Activated CD4-positive, alpha-beta T cell treated with anti-CD3 and anti-CD28 coated beads for 36 hours (primary cell): ENCODE measurements around the gene UBXN7. TPM values are rescaled to one million over a fixed set of nuclear protein-coding genes. Genes with fewer than 3 reads are reported as not detected.
"Not testable (repeated sequence)": the region's sequence is repeated elsewhere in the genome, so short reads cannot be mapped to it uniquely, and the experiment has no call there.

Experiments
- ATAC-seq: fragments of 200-7000 bp; cut with Tn5 transposase; one replicate; pipeline ENCODE4 v1.10.0; 2021; ENCODE audit warnings: mild to moderate bottlenecking, moderate library complexity
- CTCF ChIA-PET: fragments of 350-600 bp; sonication (Branson Sonifier 250); formaldehyde crosslinking; loops from one replicate; lab custom pipeline; 2021; ENCODE audit warnings: antibody characterized with exemption; lab: Charles Lee
- POLR2A ChIA-PET: fragments of 350-600 bp; sonication (Branson Sonifier 250); formaldehyde crosslinking; loops from one replicate; lab custom pipeline; 2021; ENCODE audit warnings: antibody characterized with exemption, inconsistent platforms; lab: Charles Lee
- DNase-seq: peaks from one replicate; pipeline ENCODE4 v3.0.0-alpha.2; 2020
- H3K27ac Mint-ChIP-seq: one replicate; pipeline ENCODE4 v1.8.0; 2021; ENCODE audit warnings: mixed read lengths
- H3K27me3 Mint-ChIP-seq: one replicate; pipeline ENCODE4 v1.8.0; 2021; ENCODE audit warnings: mixed read lengths
- H3K36me3 Mint-ChIP-seq: one replicate; pipeline ENCODE4 v1.8.0; 2021; ENCODE audit warnings: low read depth, mixed read lengths
- H3K4me1 Mint-ChIP-seq: one replicate; pipeline ENCODE4 v1.8.0; 2021; ENCODE audit warnings: mixed read lengths
- H3K4me3 Mint-ChIP-seq: one replicate; pipeline ENCODE4 v1.8.0; 2021; ENCODE audit warnings: mild to moderate bottlenecking, moderate library complexity, mixed read lengths
- H3K9me3 Mint-ChIP-seq: one replicate; pipeline ENCODE4 v1.8.0; 2021; ENCODE audit warnings: low read depth, mixed read lengths
- intact Hi-C, 2 experiments: fragments of 100-400 bp; cut with DNase I in 1 of 2; cut with micrococcal nuclease in 1 of 2; formaldehyde crosslinking; loops; one replicate each; pipeline versions ENCODE4 v1.14.2 to v1.15.1; 2022 to 2024; cut with DNase I, micrococcal nuclease
- total RNA-seq, 2 experiments: library from RNA; stranded (reverse); gene quantifications; one replicate each; pipeline ENCODE4 v1.2.3, GENCODE V29; 2021

Gene UBXN7
- total RNA-seq, 2 experiments from 2014 or later, result 67.2 to 102 TPM

GRCh38 chr3:196445391-196445790 lies 13.2 kb upstream of the UBXN7 start:
- peak; percentile 26 for DNase-seq
- H3K27me3 Mint-ChIP-seq, ATAC-seq, H3K4me3 Mint-ChIP-seq, CTCF ChIA-PET, H3K36me3 Mint-ChIP-seq, POLR2A ChIA-PET, H3K9me3 Mint-ChIP-seq, H3K27ac Mint-ChIP-seq: not testable (repeated sequence)
- H3K4me1 Mint-ChIP-seq, result peaks cover 16% of the 10 kb centered on the region
- intact Hi-C loops, result loop anchor here in 1 of 2 experiments (1.0 kb wide), 1 partner anchor 192 kb away; no protein-coding TSS in a partner anchor

- no peaks in the 10 kb centered on the region for H3K27me3 Mint-ChIP-seq
- CTCF ChIA-PET, result no interaction called here
- H3K27ac Mint-ChIP-seq, result no peak overlapping the region
- no peak overlapping the region for H3K4me3 Mint-ChIP-seq
- no peak for DNase-seq
- no peaks in the 10 kb centered on the region for H3K36me3 Mint-ChIP-seq
- H3K4me1 Mint-ChIP-seq, result peaks cover 21% of the 10 kb centered on the region
- intact Hi-C loops, result no loop called here
- no peaks in the 10 kb centered on the region for H3K9me3 Mint-ChIP-seq
- POLR2A ChIA-PET, result no interaction called here
- ATAC-seq, result no peak
Measured at GRCh38 chr3:196444500-196444894, 12.3 kb upstream of the UBXN7 start.

GRCh38 chr3:196440696-196441095 lies 8.5 kb upstream of the UBXN7 start:
- POLR2A ChIA-PET, result no interaction called here
- intact Hi-C loops, result no loop called here
- Mint-ChIP-seq H3K27ac (peak overlapping the region; percentile 25), H3K4me1 (peaks cover 21% of the 10 kb centered on the region), H3K27me3 (no peaks in the 10 kb centered on the region), H3K36me3 (no peaks in the 10 kb centered on the region), H3K4me3 (no peak overlapping the region), H3K9me3 (no peaks in the 10 kb centered on the region)
- DNase-seq, result no peak
- CTCF ChIA-PET, result interaction anchor here (0.7 kb wide), 1 partner anchor 61 kb away, joined by 3 read pairs; no protein-coding TSS in a partner anchor
- ATAC-seq, result no peak

GRCh38 chr3:196440041-196440537 lies 7.9 kb upstream of the UBXN7 start:
- Mint-ChIP-seq H3K9me3 (no peaks in the 10 kb centered on the region), H3K27ac (no peak overlapping the region), H3K36me3 (no peaks in the 10 kb centered on the region), H3K27me3 (no peaks in the 10 kb centered on the region), H3K4me3 (no peak overlapping the region), H3K4me1 (peaks cover 21% of the 10 kb centered on the region)
- ChIA-PET POLR2A (interaction anchor here (0.7 kb wide), 1 partner anchor 238 kb away, joined by 4 read pairs; no protein-coding TSS in a partner anchor), CTCF (interaction anchor here (0.7 kb wide), 1 partner anchor 60 kb away, joined by 3 read pairs; no protein-coding TSS in a partner anchor)
- DNase-seq, result no peak
- no peak for ATAC-seq
- intact Hi-C loops, result no loop called here

- Mint-ChIP-seq H3K4me3 (peak overlapping the region; percentile 79), H3K27ac (peak overlapping the region; percentile 95), H3K4me1 (peaks cover 20% of the 10 kb centered on the region), H3K36me3 (peaks cover 12% of the 10 kb centered on the region), H3K9me3 (no peaks in the 10 kb centered on the region), H3K27me3 (no peaks in the 10 kb centered on the region)
- CTCF ChIA-PET, result interaction anchor here (0.5 to 1.2 kb wide), 5 partner anchors 9 to 177 kb away, joined by 3 to 8 read pairs (median 3); partner anchors contain the start of gene DYNLT2B
- ATAC-seq (peak; percentile 17), DNase-seq (peak; percentile 32)
- POLR2A ChIA-PET, result interaction anchor here (1.3 kb wide), 1 partner anchor 91 kb away, joined by 4 read pairs; no protein-coding TSS in a partner anchor
- intact Hi-C loops, result loop anchor here (1.0 to 10.0 kb wide), 14 partner anchors 71 to 357 kb away; partner anchors contain the start of genes DYNLT2B (in 2 of the 2), RNF168 (in 2 of the 2), CEP19 (in 1 of the 2) and FBXO45 (in 1 of the 2)
Measured at GRCh38 chr3:196431181-196432136, 768 bp downstream of the UBXN7 start.

- ChIA-PET POLR2A (interaction anchor here (1.1 kb wide), 1 partner anchor 22 kb away, joined by 3 read pairs; no protein-coding TSS in a partner anchor), CTCF (interaction anchor here (0.6 kb wide), 1 partner anchor 82 kb away, joined by 3 read pairs; no protein-coding TSS in a partner anchor)
- Mint-ChIP-seq H3K36me3 (peaks cover 14% of the 10 kb centered on the region), H3K4me1 (peaks cover 29% of the 10 kb centered on the region), H3K4me3 (no peak overlapping the region), H3K9me3 (no peaks in the 10 kb centered on the region), H3K27me3 (no peaks in the 10 kb centered on the region), H3K27ac (no peak overlapping the region)
- DNase-seq (no peak), ATAC-seq (no peak)
- intact Hi-C loops, result no loop called here
Measured at GRCh38 chr3:196428041-196428440, 4.2 kb downstream of the UBXN7 start.

- peaks cover 44% of the 10 kb centered on the region for H3K4me1 Mint-ChIP-seq
- DNase-seq, ATAC-seq, H3K36me3 Mint-ChIP-seq, intact Hi-C loops, H3K4me3 Mint-ChIP-seq, H3K27me3 Mint-ChIP-seq, H3K27ac Mint-ChIP-seq, H3K9me3 Mint-ChIP-seq: not testable (repeated sequence)
- CTCF ChIA-PET, result interaction anchor here (0.7 to 1.4 kb wide), 3 partner anchors 63 to 145 kb away, joined by 3 to 4 read pairs (median 3); no protein-coding TSS in a partner anchor
- POLR2A ChIA-PET, result interaction anchor here (0.6 to 1.2 kb wide), 2 partner anchors 8 to 353 kb away, joined by 3 to 4 read pairs; no protein-coding TSS in a partner anchor
Measured at GRCh38 chr3:196424421-196424820, 7.8 kb downstream of the UBXN7 start.

GRCh38 chr3:196423044-196423781 lies 9.0 kb downstream of the UBXN7 start:
- Mint-ChIP-seq H3K36me3 (peaks cover 9% of the 10 kb centered on the region), H3K4me1 (peaks cover 53% of the 10 kb centered on the region), H3K27me3 (no peaks in the 10 kb centered on the region), H3K9me3 (no peaks in the 10 kb centered on the region), H3K27ac (no peak overlapping the region), H3K4me3 (no peak overlapping the region)
- ChIA-PET CTCF (interaction anchor here (1.0 kb wide), 1 partner anchor 9 kb away, joined by 3 read pairs; the partner anchor contains the start of gene UBXN7), POLR2A (interaction anchor here (1.2 kb wide), 1 partner anchor 10 kb away, joined by 4 read pairs; no protein-coding TSS in a partner anchor)
- DNase-seq, result no peak
- intact Hi-C loops, result no loop called here
- ATAC-seq, result no peak

- CTCF ChIA-PET, result interaction anchor here (0.5 to 1.0 kb wide), 2 partner anchors 95 to 502 kb away, joined by 3 read pairs; no protein-coding TSS in a partner anchor
- H3K4me1 Mint-ChIP-seq, result peaks cover 57% of the 10 kb centered on the region
- H3K9me3 Mint-ChIP-seq, DNase-seq, H3K4me3 Mint-ChIP-seq, H3K27ac Mint-ChIP-seq, H3K27me3 Mint-ChIP-seq, intact Hi-C loops, H3K36me3 Mint-ChIP-seq: not testable (repeated sequence)
- POLR2A ChIA-PET, result interaction anchor here (0.6 kb wide), 1 partner anchor 440 kb away, joined by 4 read pairs; no protein-coding TSS in a partner anchor
- ATAC-seq, result peak; percentile 80
Measured at GRCh38 chr3:196421668-196422067, 10.6 kb downstream of the UBXN7 start.

GRCh38 chr3:196419386-196419785 lies 12.8 kb downstream of the UBXN7 start:
- CTCF ChIA-PET, result interaction anchor here (1.4 kb wide), 1 partner anchor 17 kb away, joined by 4 read pairs; no protein-coding TSS in a partner anchor
- intact Hi-C loops, result no loop called here
- H3K27me3 Mint-ChIP-seq, result no peaks in the 10 kb centered on the region
- POLR2A ChIA-PET, result interaction anchor here (0.7 kb wide), 1 partner anchor 1539 kb away, joined by 3 read pairs; no protein-coding TSS in a partner anchor
- DNase-seq (no peak), ATAC-seq (no peak)
- H3K9me3 Mint-ChIP-seq, result no peaks in the 10 kb centered on the region
- peak overlapping the region; percentile 7 for H3K27ac Mint-ChIP-seq
- H3K36me3 Mint-ChIP-seq, result peaks cover 4% of the 10 kb centered on the region
- peaks cover 66% of the 10 kb centered on the region for H3K4me1 Mint-ChIP-seq
- no peak overlapping the region for H3K4me3 Mint-ChIP-seq
